ENCODE data around the gene POP4.

DNA sequence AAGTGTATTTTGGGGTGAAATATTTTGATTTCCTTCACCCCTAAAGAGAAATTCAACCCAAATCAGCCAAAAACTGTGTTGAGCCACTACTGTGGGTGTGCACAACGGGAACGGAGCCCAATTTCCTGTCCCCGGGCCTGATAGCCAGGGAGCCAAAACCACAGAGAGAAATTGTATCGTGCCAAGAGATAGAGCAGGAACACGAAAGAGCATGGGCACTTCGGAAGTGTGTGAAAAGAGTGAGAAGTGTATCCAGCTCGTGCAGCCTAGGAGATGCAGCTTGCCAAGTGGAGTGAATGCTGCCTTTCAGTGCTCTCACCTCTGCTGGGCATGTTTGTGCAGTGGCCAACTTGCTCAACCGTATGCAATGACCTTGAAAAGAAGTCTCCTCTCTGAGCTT, 39.8 kb downstream of the POP4 start:
- TF ChIP-seq, protein P1, sequence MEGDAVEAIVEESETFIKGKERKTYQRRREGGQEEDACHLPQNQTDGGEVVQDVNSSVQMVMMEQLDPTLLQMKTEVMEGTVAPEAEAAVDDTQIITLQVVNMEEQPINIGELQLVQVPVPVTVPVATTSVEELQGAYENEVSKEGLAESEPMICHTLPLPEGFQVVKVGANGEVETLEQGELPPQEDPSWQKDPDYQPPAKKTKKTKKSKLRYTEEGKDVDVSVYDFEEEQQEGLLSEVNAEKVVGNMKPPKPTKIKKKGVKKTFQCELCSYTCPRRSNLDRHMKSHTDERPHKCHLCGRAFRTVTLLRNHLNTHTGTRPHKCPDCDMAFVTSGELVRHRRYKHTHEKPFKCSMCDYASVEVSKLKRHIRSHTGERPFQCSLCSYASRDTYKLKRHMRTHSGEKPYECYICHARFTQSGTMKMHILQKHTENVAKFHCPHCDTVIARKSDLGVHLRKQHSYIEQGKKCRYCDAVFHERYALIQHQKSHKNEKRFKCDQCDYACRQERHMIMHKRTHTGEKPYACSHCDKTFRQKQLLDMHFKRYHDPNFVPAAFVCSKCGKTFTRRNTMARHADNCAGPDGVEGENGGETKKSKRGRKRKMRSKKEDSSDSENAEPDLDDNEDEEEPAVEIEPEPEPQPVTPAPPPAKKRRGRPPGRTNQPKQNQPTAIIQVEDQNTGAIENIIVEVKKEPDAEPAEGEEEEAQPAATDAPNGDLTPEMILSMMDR (IDR thresholded peaks at IDR 0.05; ENCODE audit: poor library complexity, severe bottlenecking), result no peak
- no peak for TF ChIP-seq POLR2AphosphoS5 (IDR thresholded peaks at IDR 0.05)
- no peak for TF ChIP-seq EZH2 (IDR thresholded peaks at IDR 0.05; ENCODE audit: borderline replicate concordance, insufficient read depth, low read length, poor library complexity, severe bottlenecking)
